ENCODE results near the gene KRTAP29-1. TPM values are rescaled to one million over a fixed set of nuclear protein-coding genes. Genes with fewer than 3 reads are reported as not detected.
"Not testable (repeated sequence)": the region's sequence is repeated elsewhere in the genome, so short reads cannot be mapped to it uniquely, and the experiment has no call there.

Gene KRTAP29-1
- polyA plus RNA-seq, 2 of the 4 experiments (the other 2 are of a cell fraction), result not detected

GRCh38 chr17:41347869-41348760 is 45.5 kb upstream of the KRTAP29-1 start:
- Histone ChIP-seq H3K4me2 (no peak overlapping the region), H3K9me3 (no peaks in the 10 kb centered on the region), H3K27ac (no peak overlapping the region), H3K4me3 (no peak overlapping the region), H3K4me1 (no peaks in the 10 kb centered on the region)
- POLR2A ChIA-PET, result no interaction called here
- TF ChIP-seq RNF2 (IDR thresholded peaks at IDR 0.05; ENCODE audit: borderline replicate concordance, low read depth), result no peak
- TF ChIP-seq KDM5A (IDR thresholded peaks at IDR 0.05), result no peak
- DNase-seq (ENCODE audit: low read depth in 1 of 2, low spot score in 1 of 2) (no peak), ATAC-seq (no peak), FAIRE-seq (peak; percentile 51)
- CTCF ChIA-PET, result interaction anchor here (1.4 to 3.7 kb wide), 9 partner anchors 14 to 491 kb away, joined by 3 to 19 read pairs (median 7); no protein-coding TSS in a partner anchor
- WGBS (ENCODE audit: missing lambda C conversion rate), result 73% methylated on average over 7 of the region's 7 CpGs

GRCh38 chr17:41346421-41346820 is 43.8 kb upstream of the KRTAP29-1 start:
- POLR2A ChIA-PET, FAIRE-seq: not testable (repeated sequence)
- CTCF ChIA-PET, result interaction anchor here (1.2 to 2.6 kb wide), 3 partner anchors 17 to 316 kb away, joined by 3 to 11 read pairs (median 9); no protein-coding TSS in a partner anchor

GRCh38 chr17:41345992-41346391 is 43.3 kb upstream of the KRTAP29-1 start:
- DNase-seq (ENCODE audit: low read depth in 1 of 2, low spot score in 1 of 2) (no peak), ATAC-seq (no peak), FAIRE-seq (no peak)
- H3K4me2 ChIP-seq, result no peak overlapping the region
- no peak overlapping the region for H3K27ac ChIP-seq
- H3K4me3 ChIP-seq, result no peak overlapping the region
- no peaks in the 10 kb centered on the region for H3K4me1 ChIP-seq
- TF ChIP-seq CBX8 (IDR thresholded peaks at IDR 0.05) (no peak), POLR2A (IDR thresholded peaks at IDR 0.05; ENCODE audit: low read length) (no peak), ZFP36 (IDR thresholded peaks at IDR 0.05; ENCODE audit: borderline replicate concordance, partially characterized antibody) (no peak), CEBPB (IDR thresholded peaks at IDR 0.05) (no peak), MAZ (IDR thresholded peaks at IDR 0.05; ENCODE audit: borderline replicate concordance, low read depth, low read length) (no peak), FOXS1 (CRISPR knock-in tag; IDR thresholded peaks at IDR 0.05) (no peak), FOSL2 (IDR thresholded peaks at IDR 0.05) (no peak), FOSL2 (CRISPR knock-in tag; IDR thresholded peaks at IDR 0.05) (no peak)
- 65% methylated on average over 3 of the region's 3 CpGs for WGBS (ENCODE audit: missing lambda C conversion rate)
- no peaks in the 10 kb centered on the region for H3K9me3 ChIP-seq
- CTCF ChIA-PET, result interaction anchor here (1.2 to 2.6 kb wide), 3 partner anchors 17 to 317 kb away, joined by 3 to 11 read pairs (median 9); no protein-coding TSS in a partner anchor
- POLR2A ChIA-PET, result no interaction called here

More at GRCh38 chr17:41346421-41346820, 43.8 kb upstream of the KRTAP29-1 start:
- not testable (repeated sequence) for DNase-seq (ENCODE audit: low read depth in 1 of 2, low spot score in 1 of 2); H3K9me3 ChIP-seq; H3K27ac ChIP-seq; H3K4me1 ChIP-seq; H3K4me2 ChIP-seq; H3K4me3 ChIP-seq; ATAC-seq
- WGBS (ENCODE audit: missing lambda C conversion rate), result 86% methylated on average over 15 of the region's 16 CpGs

- Histone ChIP-seq H3K9me3 (no peaks in the 10 kb centered on the region), H3K27ac (no peak overlapping the region), H3K4me3 (no peak overlapping the region), H3K4me1 (no peaks in the 10 kb centered on the region), H3K4me2 (no peak overlapping the region)
- POLR2A ChIA-PET, result no interaction called here
- no peak for DNase-seq (ENCODE audit: low read depth in 1 of 2, low spot score in 1 of 2)
- ATAC-seq, result no peak
- TF ChIP-seq BCL3 (IDR thresholded peaks at IDR 0.05), result no peak
- TF ChIP-seq HEYL (CRISPR knock-in tag; IDR thresholded peaks at IDR 0.05), result no peak
- WGBS (ENCODE audit: missing lambda C conversion rate), result 39% methylated on average over 3 of the region's 3 CpGs
- FAIRE-seq, result no peak
- CTCF ChIA-PET, result interaction anchor here (1.2 to 3.1 kb wide), 4 partner anchors 14 to 205 kb away, joined by 3 to 9 read pairs (median 5); no protein-coding TSS in a partner anchor
These were observed 40.4 kb upstream of the KRTAP29-1 start for GRCh38 chr17:41343029-41343428.

- H3K27ac ChIP-seq, result no peak overlapping the region
- WGBS (ENCODE audit: missing lambda C conversion rate), result 65% methylated on average over 7 of the region's 7 CpGs
- H3K4me2 ChIP-seq, result no peak overlapping the region
- ATAC-seq (no peak), FAIRE-seq (peak; percentile 76), DNase-seq (ENCODE audit: low read depth in 1 of 2, low spot score in 1 of 2) (no peak)
- ChIA-PET CTCF (interaction anchor here (0.6 to 3.1 kb wide), 6 partner anchors 8 to 329 kb away, joined by 3 to 10 read pairs (median 4); partner anchors contain the start of gene KRT33A), POLR2A (no interaction called here)
- H3K9me3 ChIP-seq, result no peaks in the 10 kb centered on the region
- TF ChIP-seq PHF8 (IDR thresholded peaks at IDR 0.05; ENCODE audit: borderline replicate concordance, low read depth) (no peak), CTCF (IDR thresholded peaks at IDR 0.05) (no peak), FOSL2 (IDR thresholded peaks at IDR 0.05) (no peak), FOSL2 (CRISPR knock-in tag; IDR thresholded peaks at IDR 0.05) (no peak), ATOH8 (CRISPR knock-in tag; IDR thresholded peaks at IDR 0.05; ENCODE audit: low read depth) (no peak), HEYL (CRISPR knock-in tag; IDR thresholded peaks at IDR 0.05) (no peak), GATA3 (IDR thresholded peaks at IDR 0.05; ENCODE audit: borderline replicate concordance) (no peak)
- no peak overlapping the region for H3K4me3 ChIP-seq
- no peaks in the 10 kb centered on the region for H3K4me1 ChIP-seq
These were observed 38.5 kb upstream of the KRTAP29-1 start for GRCh38 chr17:41340934-41341861.

Data from A549 (cell line).